Frontal cortex (tissue), 4 donors: ENCODE measurements around the gene OR6C4. TPM values are rescaled to one million over a fixed set of nuclear protein-coding genes. Genes with fewer than 3 reads are reported as not detected.
"Not testable (repeated sequence)": the region's sequence is repeated elsewhere in the genome, so short reads cannot be mapped to it uniquely, and the experiment has no call there.

Experiments
- DNase-seq, 2 donors: peaks; one replicate each; pipeline ENCODE4 v3.0.0; 2012; ENCODE audit warnings: low spot score in 2 of 2
- FAIRE-seq: peaks from 2 replicates; lab custom pipeline; 2012; peaks lifted over from hg19 to GRCh38; lab: Jason Lieb, UNC
- total RNA-seq: library from RNA; depleted of rRNA; stranded (reverse); fragments of >200 nt; gene quantifications from one replicate; pipeline ENCODE4 v1.2.3, GENCODE V29; 2014
- donor health status: control.
- donor health status: control.
- donor health status: control.

The OR6C4 gene
- total RNA-seq = not detected

- no peak for FAIRE-seq
- DNase-seq = no peak
Measured at GRCh38 chr12:55549302-55549701, at the start of gene OR6C4. Gene OR6C4 (plus strand): TSS chr12:55549602. CDS start chr12:55551227, 1,625 bp downstream.

DNA sequence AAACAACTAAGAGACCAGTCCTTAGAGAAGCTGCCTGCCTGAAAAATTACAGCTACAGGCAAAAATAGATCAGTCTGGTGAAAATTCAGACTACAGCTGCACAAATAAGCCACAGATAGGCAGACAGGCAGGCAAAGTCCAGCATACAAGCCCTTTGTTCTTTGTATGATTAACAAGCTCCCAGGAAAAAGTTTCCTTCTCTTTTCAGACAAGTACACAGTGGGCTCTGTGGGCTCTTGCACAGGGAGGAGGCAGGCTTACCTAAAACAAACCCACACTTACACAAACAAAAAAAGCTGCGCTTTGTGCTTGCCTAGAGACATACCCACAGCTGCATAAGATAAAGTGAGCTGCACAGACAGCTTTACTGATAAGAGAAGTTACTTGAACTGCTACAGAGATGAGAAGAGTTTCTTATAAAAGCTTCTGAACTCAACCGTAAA lies 49.6 kb upstream of the OR6C4 start:
- no peak for FAIRE-seq
- DNase-seq = no peak

DNA sequence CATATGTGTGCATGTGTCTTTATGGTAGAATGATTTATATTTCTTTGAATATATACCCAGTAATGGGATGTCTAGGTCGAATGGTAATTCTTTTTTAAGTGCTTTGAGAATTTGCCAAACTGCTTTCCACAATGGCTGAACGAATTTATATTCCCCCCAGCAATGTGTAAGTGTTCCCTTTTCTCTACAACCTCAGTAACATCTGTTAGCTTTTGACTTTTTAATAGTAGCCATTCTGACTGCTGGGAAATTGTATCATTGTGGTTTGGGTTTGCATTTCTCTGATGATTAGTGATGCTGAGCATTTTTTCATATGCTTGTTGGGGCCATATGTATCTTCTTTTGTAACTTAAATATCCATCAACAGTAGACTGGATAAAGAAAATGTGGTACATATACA lies 47.8 kb upstream of the OR6C4 start:
- no peak for FAIRE-seq
- DNase-seq = no peak

GRCh38 chr12:55515696-55516095 lies 33.7 kb upstream of the OR6C4 start:
- FAIRE-seq (no peak), DNase-seq (no peak)

DNA sequence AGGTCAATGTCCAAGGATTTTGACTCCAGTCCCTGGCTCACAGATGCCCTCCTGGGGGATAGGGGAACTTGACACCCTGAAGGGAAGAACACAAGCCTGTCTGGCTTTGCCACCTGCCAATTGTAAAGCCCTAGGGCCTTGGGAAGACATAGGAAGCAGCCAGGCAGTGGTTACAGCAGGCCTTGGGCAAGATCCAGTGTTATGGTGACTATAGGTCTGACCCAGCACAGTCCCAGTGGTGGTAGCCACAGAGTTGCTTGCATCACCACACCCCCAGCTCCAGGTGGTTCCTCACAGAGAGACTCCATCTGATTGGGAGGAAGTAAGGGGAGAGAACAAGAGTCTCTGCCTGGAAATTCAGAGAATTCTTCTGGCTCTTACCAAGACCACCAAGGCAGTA lies 33.0 kb upstream of the OR6C4 start:
- no peak for FAIRE-seq
- no peak for DNase-seq

- DNase-seq, FAIRE-seq: not testable (repeated sequence)
Measured at GRCh38 chr12:55548235-55548634, 1.2 kb upstream of the OR6C4 start.

DNA sequence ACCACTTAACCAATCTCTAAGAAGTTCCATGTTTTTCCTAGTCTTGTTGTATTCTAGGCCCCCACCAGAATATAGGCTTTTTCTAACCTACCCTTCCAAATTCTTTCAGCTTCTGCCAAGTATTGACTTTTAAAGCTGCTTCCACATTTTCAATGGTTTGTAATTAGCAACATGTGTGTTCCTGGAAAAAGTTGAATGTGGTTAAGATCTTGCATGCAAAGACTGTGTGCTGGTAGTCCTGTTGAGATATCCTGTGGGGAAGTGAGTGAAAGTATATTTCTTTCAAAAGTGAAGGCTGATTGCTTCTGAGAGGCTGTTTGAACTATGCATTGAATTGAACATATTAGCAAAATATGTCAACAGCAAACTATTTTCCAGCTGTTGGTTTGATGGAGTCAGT lies 646 bp upstream of the OR6C4 start:
- no peak for FAIRE-seq
- no peak for DNase-seq

DNA sequence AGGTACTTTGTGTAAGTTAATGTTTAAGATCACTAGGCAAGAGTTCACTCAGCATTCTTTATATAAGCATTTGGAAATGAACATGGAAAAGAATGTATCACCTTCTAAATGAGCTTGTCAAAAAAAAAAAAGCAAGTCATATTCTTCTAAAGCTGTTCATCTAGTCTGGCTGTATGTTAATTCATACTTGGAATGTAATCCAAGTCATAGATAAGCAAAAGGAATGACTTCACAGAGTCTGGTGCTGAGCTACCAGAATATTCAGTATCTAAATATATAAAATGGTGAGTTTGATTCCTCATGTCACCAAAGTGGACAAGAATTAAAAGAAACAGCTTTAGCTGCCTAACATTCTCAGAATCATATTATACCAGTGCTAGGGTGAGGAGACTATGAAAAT lies 4.9 kb downstream of the OR6C4 start:
- no peak for DNase-seq
- FAIRE-seq = no peak

GRCh38 chr12:55570060-55570459 lies 20.7 kb downstream of the OR6C4 start:
- not testable (repeated sequence) for FAIRE-seq, DNase-seq

DNA sequence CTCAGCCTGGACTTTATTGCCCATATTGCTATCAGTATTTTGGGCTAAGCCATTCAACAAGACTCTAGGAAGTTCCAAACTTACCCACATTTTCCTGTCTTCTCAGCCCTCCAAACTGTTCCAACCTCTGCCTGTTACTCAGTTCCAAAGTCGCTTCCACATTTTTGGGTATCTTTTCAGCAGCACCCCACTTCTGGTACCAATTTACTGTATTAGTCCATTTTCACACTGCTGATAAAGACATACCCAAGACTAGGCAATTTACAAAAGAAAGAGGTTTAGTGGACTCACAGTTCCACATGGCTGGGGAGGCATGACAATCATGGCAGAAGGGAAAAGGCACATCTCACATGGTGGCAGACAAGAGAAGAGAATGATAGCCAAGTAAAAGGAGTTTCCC lies 21.3 kb downstream of the OR6C4 start:
- not testable (repeated sequence) for DNase-seq, FAIRE-seq

- no peak for FAIRE-seq
Measured at GRCh38 chr12:55572168-55572567, 22.8 kb downstream of the OR6C4 start, which contains the start of gene OR2AP1. Gene OR2AP1 (plus strand): TSS chr12:55572468. CDS start chr12:55574415, 1,947 bp downstream.

GRCh38 chr12:55582066-55582465 lies 32.7 kb downstream of the OR6C4 start:
- no peak for DNase-seq
- no peak for FAIRE-seq

More at GRCh38 chr12:55572168-55572567, 22.8 kb downstream of the OR6C4 start, which contains the start of gene OR2AP1:
- DNase-seq = no peak

DNA sequence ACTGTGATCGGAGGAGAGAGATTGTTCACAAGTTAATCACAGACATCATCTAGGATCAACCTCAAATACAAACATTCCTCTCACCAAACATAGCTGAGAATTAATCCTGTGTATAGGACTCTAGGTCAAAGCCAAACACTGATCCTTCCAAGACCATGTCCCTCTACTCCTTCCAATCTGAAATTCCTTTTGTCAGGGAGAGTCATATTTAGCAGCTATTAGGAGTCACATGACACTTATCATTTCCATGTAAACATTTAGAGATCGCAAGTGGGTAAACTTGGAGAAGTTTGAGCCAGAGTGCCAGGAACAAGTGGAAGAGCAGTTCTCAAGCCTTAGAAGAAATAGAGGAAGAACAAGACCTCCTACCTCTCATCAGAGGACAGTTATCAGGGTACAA lies 36.4 kb downstream of the OR6C4 start:
- DNase-seq (no peak), FAIRE-seq (no peak)

DNA sequence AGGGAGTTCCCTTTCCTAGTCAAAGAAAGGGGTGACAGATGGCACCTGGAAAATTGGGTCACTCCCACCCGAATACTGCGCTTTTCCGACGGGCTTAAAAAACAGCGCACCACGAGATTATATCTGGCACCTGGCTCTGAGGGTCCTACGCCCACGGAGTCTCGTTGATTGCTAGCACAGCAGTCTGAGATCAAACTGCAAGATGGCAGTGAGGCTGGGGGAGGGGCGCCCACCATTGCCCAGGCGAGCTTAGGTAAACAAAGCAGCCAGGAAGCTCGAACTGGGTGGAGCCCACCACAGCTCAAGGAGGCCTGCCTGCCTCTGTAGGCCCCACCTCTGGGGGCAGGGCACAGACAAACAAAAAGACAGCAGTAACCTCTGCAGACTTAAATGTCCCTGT lies 40.8 kb downstream of the OR6C4 start:
- not testable (repeated sequence) for DNase-seq, FAIRE-seq

Other genes starting within 250 kb of the OR6C4 start
- not detected for gene OR6C1, start 235.3 kb upstream of the OR6C4 start, total RNA-seq
- gene OR6C3, start 218.9 kb upstream of the OR6C4 start, total RNA-seq = not detected
- gene OR6C75, start 186.6 kb upstream of the OR6C4 start, total RNA-seq = not detected
- not detected for gene OR6C65, start 149.1 kb upstream of the OR6C4 start, total RNA-seq
- not detected for gene OR6C76, start 123.3 kb upstream of the OR6C4 start, total RNA-seq
- gene OR6C2, start 105.5 kb upstream of the OR6C4 start, total RNA-seq = not detected
- not detected for gene OR6C70, start 79.5 kb upstream of the OR6C4 start, total RNA-seq
- not detected for gene OR6C68, start 57.2 kb upstream of the OR6C4 start, total RNA-seq
- not detected for gene OR2AP1, start 22.9 kb downstream of the OR6C4 start, total RNA-seq
- not detected for gene OR10P1, start 87.3 kb downstream of the OR6C4 start, total RNA-seq
- gene ITGA7, start 158.3 kb downstream of the OR6C4 start, total RNA-seq = 3.7 TPM
- 21.2 TPM for gene BLOC1S1, start 166.4 kb downstream of the OR6C4 start, total RNA-seq
- gene RDH5, start 170.8 kb downstream of the OR6C4 start, total RNA-seq = 4.5 TPM
- 227 TPM for gene CD63, start 179.4 kb downstream of the OR6C4 start, total RNA-seq
- gene GDF11, start 193.5 kb downstream of the OR6C4 start, total RNA-seq = 6.1 TPM